ENCODE data around the gene SEL1L3. TPM values are rescaled to one million over a fixed set of nuclear protein-coding genes. Genes with fewer than 3 reads are reported as not detected.

Gene SEL1L3
- polyA plus RNA-seq, 3 donors: 7.1 to 19.9 (median 9.2) TPM

DNA sequence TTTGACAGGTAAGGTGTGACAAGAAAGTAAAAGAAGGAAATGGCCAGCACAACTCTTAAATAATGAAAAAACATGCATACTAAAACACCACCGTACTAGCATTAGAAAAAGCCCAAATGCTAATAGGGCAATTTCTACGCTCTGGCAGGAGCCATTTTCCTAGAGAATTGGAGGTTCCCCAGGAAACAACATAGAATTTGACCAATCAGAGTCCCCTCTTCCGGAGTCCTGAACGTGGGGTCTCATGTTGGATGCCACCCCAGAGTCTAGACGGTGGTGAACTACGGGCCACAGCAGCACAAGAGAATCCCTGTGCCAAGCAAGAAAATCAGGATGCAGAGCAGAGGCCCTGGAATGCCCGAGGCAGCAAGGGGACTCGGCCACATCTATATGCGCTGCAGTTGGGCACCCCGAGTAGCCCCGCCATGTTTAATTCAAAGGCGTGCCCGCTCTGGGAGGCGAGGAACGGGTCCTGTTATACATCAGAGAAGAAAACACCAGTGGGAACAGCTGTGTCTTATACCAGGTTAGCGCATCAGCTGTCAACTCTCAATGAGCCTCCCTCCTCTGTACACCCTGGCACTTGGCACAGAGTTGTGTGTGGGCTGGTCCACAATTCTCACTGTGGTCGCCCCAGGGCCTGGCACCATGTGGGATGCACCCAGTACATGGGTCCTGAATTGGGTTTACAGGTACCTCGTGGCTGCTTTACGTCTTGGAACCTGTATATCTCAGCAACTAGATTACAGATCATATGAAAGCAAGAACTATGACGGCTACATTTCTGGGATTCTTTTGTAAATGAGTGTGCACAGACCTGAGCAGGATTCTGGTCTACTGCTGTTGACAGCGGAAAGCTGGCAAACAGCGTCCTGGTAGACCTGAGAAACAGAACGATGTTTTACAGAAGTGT is 52.1 kb downstream of the SEL1L3 start:
- no peak overlapping the region for H3K27ac ChIP-seq (ENCODE audit: low read depth, low read length)
- 92 to 94% (median 93%) methylated on average over 23 of the region's 23 CpGs for WGBS, 3 donors

- no peak overlapping the region for H3K27ac ChIP-seq (ENCODE audit: low read depth, low read length)
- 90 to 94% (median 93%) methylated on average over 4 of the region's 4 CpGs for WGBS, 3 donors
Measured at GRCh38 chr4:25809996-25810395, 52.8 kb downstream of the SEL1L3 start.

GRCh38 chr4:25807102-25807728 is 55.6 kb downstream of the SEL1L3 start:
- no peak overlapping the region for H3K27ac ChIP-seq (ENCODE audit: low read depth, low read length)
- WGBS, 3 donors: 69 to 80% (median 78%) methylated on average over 8 of the region's 8 CpGs

- 89 to 90% (median 90%) methylated on average over 6 of the region's 6 CpGs for WGBS, 3 donors
- H3K27ac ChIP-seq (ENCODE audit: low read depth, low read length): no peak overlapping the region
Measured at GRCh38 chr4:25805255-25805860, 57.4 kb downstream of the SEL1L3 start.

DNA sequence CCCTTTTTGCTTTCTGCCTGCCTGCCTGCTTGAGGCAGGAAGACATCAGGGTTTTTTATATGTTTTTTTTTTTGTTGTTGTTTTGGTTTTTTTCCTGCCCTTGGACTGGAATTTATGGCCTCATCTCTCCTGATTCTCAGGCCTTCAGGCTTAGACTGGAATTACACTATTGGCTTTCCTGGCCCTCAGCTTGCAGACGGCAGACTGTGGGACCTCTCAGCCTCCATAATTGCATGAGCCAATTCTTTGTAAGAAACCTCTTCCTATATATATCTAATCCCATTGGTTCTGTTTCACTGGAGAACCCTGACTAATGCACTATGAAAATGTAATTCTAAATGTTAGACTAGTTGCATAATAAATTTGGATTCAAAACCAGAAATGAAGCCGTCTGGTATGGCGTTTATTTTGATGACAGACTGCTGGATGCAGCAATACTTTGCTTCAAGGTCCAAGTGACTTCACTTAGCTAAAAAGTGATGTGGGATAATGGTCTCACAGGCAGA is 59.0 kb downstream of the SEL1L3 start:
- H3K27ac ChIP-seq (ENCODE audit: low read depth, low read length): no peak overlapping the region
- 78 to 88% (median 80%) methylated on average over 3 of the region's 3 CpGs for WGBS, 3 donors

DNA sequence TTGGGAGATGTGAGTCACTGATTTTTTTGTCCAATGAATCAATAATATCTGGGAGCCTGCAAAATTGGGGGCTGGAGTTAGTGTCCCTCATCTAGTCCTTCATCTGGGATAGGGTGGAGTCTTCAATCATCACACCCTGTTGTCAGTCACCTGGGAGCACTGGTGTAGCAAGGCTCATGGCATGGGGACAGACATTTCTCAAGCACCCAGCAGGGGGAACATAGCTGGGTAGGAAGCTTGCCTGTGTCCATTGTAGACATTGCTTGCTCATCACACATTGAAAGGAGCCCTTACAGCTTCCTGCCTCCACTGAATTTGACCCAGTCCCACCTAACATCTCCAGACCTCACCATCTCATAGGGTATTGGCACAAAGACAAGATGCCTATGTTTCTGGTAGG is 61.2 kb downstream of the SEL1L3 start:
- H3K27ac ChIP-seq (ENCODE audit: low read depth, low read length): no peak overlapping the region

GRCh38 chr4:25800245-25800644 is 62.5 kb downstream of the SEL1L3 start:
- H3K27ac ChIP-seq (ENCODE audit: low read depth, low read length): no peak overlapping the region
- WGBS, 3 donors: 73 to 90% (median 76%) methylated on average over 2 of the region's 2 CpGs

DNA sequence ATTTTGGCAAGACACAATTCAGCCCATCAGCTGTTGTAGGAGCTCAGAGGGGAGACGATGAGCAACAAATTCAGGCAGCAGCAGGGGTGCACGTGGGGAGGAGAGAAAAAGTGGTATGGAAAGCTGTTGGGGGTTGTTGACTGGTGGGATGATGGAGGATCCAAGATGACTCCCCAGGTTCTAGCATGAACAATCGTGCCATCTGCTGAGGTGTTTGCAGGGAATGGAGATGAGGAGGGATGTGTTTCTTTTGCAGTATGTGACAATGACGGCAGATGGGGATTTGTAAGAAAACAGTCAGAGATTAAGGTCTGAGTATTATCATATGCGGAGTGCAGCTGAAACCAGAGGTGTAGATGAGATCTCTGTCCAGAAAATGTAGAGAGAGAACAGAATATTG is 63.3 kb downstream of the SEL1L3 start:
- no peak overlapping the region for H3K27ac ChIP-seq (ENCODE audit: low read depth, low read length)
- WGBS, 3 donors: 89 to 90% (median 89%) methylated on average over 5 of the region's 5 CpGs

GRCh38 chr4:25797136-25797535 is 65.7 kb downstream of the SEL1L3 start:
- WGBS, 3 donors: 71 to 79% (median 77%) methylated on average over 8 of the region's 8 CpGs
- H3K27ac ChIP-seq (ENCODE audit: low read depth, low read length): no peak overlapping the region

GRCh38 chr4:25795566-25796454 is 67.0 kb downstream of the SEL1L3 start:
- 89 to 91% (median 90%) methylated on average over 12 of the region's 12 CpGs for WGBS, 3 donors
- H3K27ac ChIP-seq (ENCODE audit: low read depth, low read length): no peak overlapping the region

GRCh38 chr4:25795091-25795490 is 67.7 kb downstream of the SEL1L3 start:
- no peak overlapping the region for H3K27ac ChIP-seq (ENCODE audit: low read depth, low read length)
- 95 to 98% (median 96%) methylated on average over 4 of the region's 4 CpGs for WGBS, 3 donors

DNA sequence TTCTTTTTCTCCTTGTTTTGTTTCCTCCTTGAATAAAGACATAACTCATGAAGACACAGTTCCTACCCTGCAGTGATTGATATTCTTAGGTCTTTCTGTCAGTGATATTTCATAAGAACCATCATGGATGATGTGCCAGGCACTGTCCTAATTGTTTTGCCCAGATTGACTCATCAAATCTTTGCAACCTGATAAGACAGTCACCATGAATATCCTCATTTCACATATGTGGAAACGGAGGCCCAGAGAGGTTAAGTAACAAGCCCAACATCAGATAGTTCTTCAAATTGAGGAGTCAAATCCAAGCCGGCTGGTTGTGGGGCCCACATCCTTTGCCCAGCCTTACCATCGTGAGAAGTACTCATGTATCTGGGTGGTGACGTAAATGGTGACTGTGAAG is 69.9 kb downstream of the SEL1L3 start:
- 85 to 95% (median 89%) methylated on average over 4 of the region's 4 CpGs for WGBS, 3 donors
- H3K27ac ChIP-seq (ENCODE audit: low read depth, low read length): no peak overlapping the region

DNA sequence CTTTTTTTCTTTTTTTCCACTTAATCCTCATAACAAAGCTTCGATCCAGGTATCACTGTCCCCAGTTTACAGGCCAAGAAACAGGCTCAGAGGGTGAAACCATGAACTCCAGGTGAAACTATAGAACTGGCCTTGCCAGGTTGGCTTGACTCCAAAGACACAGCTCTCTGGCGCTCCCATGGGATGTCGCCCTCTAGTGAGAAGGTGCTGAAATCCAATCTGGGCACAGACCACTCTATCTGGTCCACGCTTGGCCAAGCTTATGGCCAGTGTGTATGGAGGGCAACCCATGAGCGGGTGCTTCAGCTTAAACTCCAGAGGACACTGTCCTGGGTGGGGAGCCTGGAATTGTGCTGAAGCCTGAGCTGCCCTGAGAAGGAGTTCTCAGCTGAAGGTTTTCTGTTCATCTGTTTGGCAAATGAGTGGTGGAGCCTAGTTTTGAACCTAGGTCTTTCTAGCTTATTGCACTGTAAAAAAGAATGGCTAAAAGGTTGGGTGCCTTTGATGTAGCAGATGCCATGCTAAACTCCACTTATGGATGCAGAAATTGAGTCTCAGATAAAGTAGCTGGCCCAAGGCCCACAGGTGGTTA is 70.5 kb downstream of the SEL1L3 start:
- 50 to 93% (median 91%) methylated on average over 5 of the region's 5 CpGs for WGBS, 3 donors
- H3K27ac ChIP-seq (ENCODE audit: low read depth, low read length): no peak overlapping the region

DNA sequence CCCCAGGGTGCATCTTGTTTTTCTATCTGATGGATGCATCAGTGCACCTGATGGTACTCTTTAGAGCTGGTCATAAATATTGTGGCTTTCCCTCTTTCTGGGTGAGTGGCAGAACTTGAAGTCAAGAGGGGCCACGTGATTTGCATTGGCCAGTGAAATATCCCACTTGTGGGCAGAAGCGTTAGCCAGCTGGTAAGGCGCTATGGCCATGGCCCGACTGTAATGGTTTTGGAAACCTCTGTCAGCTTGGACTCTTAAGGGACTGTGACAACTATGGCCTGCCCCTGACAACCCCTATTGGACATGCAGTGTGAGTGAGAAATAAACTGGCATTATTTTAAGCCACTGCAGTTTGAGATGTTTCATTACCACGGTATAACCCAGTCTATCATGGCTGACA is 72.8 kb downstream of the SEL1L3 start:
- WGBS, 3 donors: 94 to 97% (median 95%) methylated on average over 5 of the region's 5 CpGs
- no peak overlapping the region for H3K27ac ChIP-seq (ENCODE audit: low read depth, low read length)

- 61 to 82% (median 65%) methylated on average over 4 of the region's 4 CpGs for WGBS, 3 donors
- H3K27ac ChIP-seq (ENCODE audit: low read depth, low read length): no peak overlapping the region
Measured at GRCh38 chr4:25788703-25789238, 74.0 kb downstream of the SEL1L3 start.

- 88 to 91% (median 89%) methylated on average over 4 of the region's 4 CpGs for WGBS, 3 donors
- no peak overlapping the region for H3K27ac ChIP-seq (ENCODE audit: low read depth, low read length)
Measured at GRCh38 chr4:25786497-25787065, 76.2 kb downstream of the SEL1L3 start.

GRCh38 chr4:25783943-25784342 is 78.8 kb downstream of the SEL1L3 start:
- 29 to 67% (median 36%) methylated on average over 9 of the region's 9 CpGs for WGBS, 3 donors
- H3K27ac ChIP-seq (ENCODE audit: low read depth, low read length): no peak overlapping the region

Data from adipose tissue (tissue), 3 donors.